GM03348 (cell line): ENCODE results near the gene JPH3.
A peak's percentile ranks its signal among the peaks of the same experiment; 100 is the strongest.
"Not testable (repeated sequence)": the region's sequence is repeated elsewhere in the genome, so short reads cannot be mapped to it uniquely, and the experiment has no call there.

Experiments used
- DNase-seq: peaks from one replicate; pipeline ENCODE4 v3.0.0; 2012; ENCODE audit warnings: low spot score

The JPH3 gene

GRCh38 chr16:87575027-87575804 is 27.1 kb upstream of the JPH3 start:
- DNase-seq: no peak

GRCh38 chr16:87576171-87576570 is 26.1 kb upstream of the JPH3 start:
- DNase-seq: no peak

- DNase-seq: not testable (repeated sequence)
Observed at GRCh38 chr16:87578142-87578930, 24.0 kb upstream of the JPH3 start.

GRCh38 chr16:87579691-87580090 is 22.6 kb upstream of the JPH3 start:
- no peak for DNase-seq

- DNase-seq: peak; percentile 46
Observed at GRCh38 chr16:87580855-87581261, 21.4 kb upstream of the JPH3 start.

GRCh38 chr16:87581857-87582215 is 20.5 kb upstream of the JPH3 start:
- DNase-seq: peak; percentile 96

GRCh38 chr16:87582216-87582965 is 19.9 kb upstream of the JPH3 start:
- DNase-seq: peak; percentile 86

GRCh38 chr16:87582966-87583325 is 19.4 kb upstream of the JPH3 start:
- DNase-seq: no peak

- no peak for DNase-seq
Observed at GRCh38 chr16:87583453-87584131, 18.7 kb upstream of the JPH3 start.

- DNase-seq: no peak
Observed at GRCh38 chr16:87584271-87584670, 18.0 kb upstream of the JPH3 start.

- DNase-seq: no peak
Observed at GRCh38 chr16:87584975-87585374, 17.3 kb upstream of the JPH3 start.

GRCh38 chr16:87585442-87586200 is 16.7 kb upstream of the JPH3 start:
- no peak for DNase-seq

GRCh38 chr16:87586201-87586782 is 16.0 kb upstream of the JPH3 start:
- DNase-seq: no peak

GRCh38 chr16:87587636-87588035 is 14.7 kb upstream of the JPH3 start:
- no peak for DNase-seq

GRCh38 chr16:87592018-87592712 is 10.1 kb upstream of the JPH3 start:
- DNase-seq: no peak

- DNase-seq: no peak
Observed at GRCh38 chr16:87593710-87594258, 8.5 kb upstream of the JPH3 start.

GRCh38 chr16:87595712-87596111 is 6.6 kb upstream of the JPH3 start:
- DNase-seq: no peak

GRCh38 chr16:87597324-87597830 is 4.9 kb upstream of the JPH3 start:
- no peak for DNase-seq

- DNase-seq: no peak
Observed at GRCh38 chr16:87598431-87598830, 3.9 kb upstream of the JPH3 start.

GRCh38 chr16:87600246-87600645 is 2.1 kb upstream of the JPH3 start:
- no peak for DNase-seq
